Effector memory CD4-positive, alpha-beta T cell (primary cell): ENCODE measurements around the gene AZU1.
"Not testable (repeated sequence)": the region's sequence is repeated elsewhere in the genome, so short reads cannot be mapped to it uniquely, and the experiment has no call there.

Experiments
- DNase-seq, 3 donors: peaks; one replicate each; pipeline ENCODE4 v3.0.0-alpha.2; 2020
- H3K27ac ChIP-seq: 2 replicates; pipeline ENCODE4 v1.7.0; 2013; ENCODE audit warnings: mild to moderate bottlenecking, low read length, moderate library complexity; ENCODE audit not compliant: insufficient read depth, poor library complexity, severe bottlenecking
- H3K27me3 ChIP-seq: replicated peaks from 2 replicates; pipeline ENCODE4 v1.7.0; 2013; ENCODE audit warnings: mild to moderate bottlenecking, low read length; ENCODE audit not compliant: insufficient read depth, control insufficient read depth, poor library complexity, severe bottlenecking
- H3K36me3 ChIP-seq: 2 replicates; pipeline ENCODE4 v1.7.0; 2013; ENCODE audit warnings: mild to moderate bottlenecking, low read length, moderate library complexity; ENCODE audit not compliant: control insufficient read depth, insufficient read depth
- H3K4me1 ChIP-seq: 2 replicates; pipeline ENCODE4 v1.7.0; 2013; ENCODE audit warnings: low read length, mild to moderate bottlenecking; ENCODE audit not compliant: control insufficient read depth, insufficient read depth, poor library complexity, severe bottlenecking
- H3K4me3 ChIP-seq: 2 replicates; pipeline ENCODE4 v1.7.0; 2013; ENCODE audit warnings: low read length, low read depth, mild to moderate bottlenecking; ENCODE audit not compliant: insufficient read depth, poor library complexity, severe bottlenecking
- H3K9me3 ChIP-seq: 2 replicates; pipeline ENCODE4 v1.7.0; 2013; ENCODE audit warnings: mild to moderate bottlenecking, low read length, moderate library complexity; ENCODE audit not compliant: control insufficient read depth

Gene AZU1

DNA sequence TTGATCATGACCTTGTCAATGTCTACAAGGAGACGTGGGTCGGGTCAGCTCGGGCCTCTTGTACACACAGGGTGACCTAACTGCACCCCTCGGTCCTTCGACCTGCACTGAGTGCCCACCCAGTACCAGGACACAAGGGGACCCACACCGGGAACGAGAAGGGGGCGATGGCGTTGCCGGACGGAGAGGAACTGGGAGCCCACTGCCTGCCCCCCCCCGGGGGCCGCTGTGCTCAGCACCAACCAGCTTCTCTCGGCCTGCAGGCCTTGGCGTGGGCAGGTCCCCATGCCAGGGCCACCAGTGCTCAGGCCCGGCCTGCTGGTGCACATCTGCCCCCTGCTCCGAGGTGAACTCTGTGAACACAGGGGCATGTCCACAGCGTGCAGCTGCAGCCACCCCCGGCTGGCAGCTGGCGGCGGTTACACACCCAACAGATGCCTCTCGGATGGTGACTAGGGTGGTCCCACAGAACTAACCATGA lies 46.0 kb downstream of the AZU1 start:
- Histone ChIP-seq H3K36me3 (peaks cover 25% of the 10 kb centered on the region), H3K27me3 (no peaks in the 10 kb centered on the region), H3K4me1 (peaks cover 9% of the 10 kb centered on the region), H3K4me3 (no peak overlapping the region), H3K9me3 (no peaks in the 10 kb centered on the region), H3K27ac (no peak overlapping the region)
- DNase-seq: no peak

DNA sequence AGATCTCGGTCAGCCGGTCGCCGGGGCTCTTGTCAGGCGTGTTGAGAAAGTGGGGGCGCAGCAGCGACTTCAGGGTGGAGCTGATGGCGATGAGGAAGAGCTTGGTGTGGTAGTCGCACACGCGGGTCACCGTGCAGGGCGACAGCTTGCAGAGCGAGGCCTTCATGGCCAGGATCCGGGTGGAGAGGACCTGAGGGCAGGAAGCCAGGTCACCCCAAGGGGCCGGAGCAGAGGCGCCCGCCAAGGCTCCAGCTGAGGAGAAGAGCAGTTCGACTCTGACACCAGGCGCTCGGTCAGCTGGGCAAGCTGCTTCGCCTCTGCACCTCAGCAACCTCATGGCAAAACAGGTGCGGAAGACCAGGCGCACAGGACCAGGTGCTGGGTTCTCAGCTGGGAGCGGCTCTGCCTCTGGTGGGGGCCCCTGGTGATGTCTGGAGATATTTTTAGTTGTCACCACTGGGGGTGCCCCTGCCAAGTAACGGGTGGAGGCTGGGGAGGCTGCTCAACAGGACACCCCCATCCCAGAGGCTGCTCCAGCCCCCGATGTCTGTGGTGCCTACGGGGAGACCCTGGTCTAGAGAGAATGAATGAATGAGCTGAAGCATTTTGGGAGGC lies 47.7 kb downstream of the AZU1 start:
- Histone ChIP-seq H3K27ac (no peak overlapping the region), H3K4me3 (no peak overlapping the region), H3K36me3 (peaks cover 15% of the 10 kb centered on the region), H3K27me3 (no peaks in the 10 kb centered on the region), H3K4me1 (peaks cover 9% of the 10 kb centered on the region), H3K9me3 (no peaks in the 10 kb centered on the region)
- no peak for DNase-seq

DNA sequence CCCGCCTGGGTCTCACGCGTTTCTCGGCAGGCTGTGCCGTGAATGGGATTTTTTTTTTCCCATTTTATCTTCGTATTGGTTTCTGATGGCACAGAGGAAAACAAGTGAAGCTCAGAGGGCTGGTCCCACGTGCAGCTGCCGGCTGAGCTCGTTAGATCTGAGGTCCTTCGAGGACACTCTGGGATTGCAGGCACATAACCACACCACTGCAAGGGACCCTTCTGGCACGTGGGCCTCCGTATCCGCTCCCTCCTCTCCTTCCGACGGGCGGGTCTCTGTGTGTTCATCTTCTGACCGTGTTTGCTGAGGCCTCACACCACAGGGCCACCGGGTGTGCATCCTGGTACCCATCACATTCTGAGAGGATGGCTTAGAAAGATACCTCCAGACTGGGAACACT lies 48.5 kb downstream of the AZU1 start:
- no peaks in the 10 kb centered on the region for H3K9me3 ChIP-seq
- H3K27me3 ChIP-seq: no peaks in the 10 kb centered on the region
- H3K4me3 ChIP-seq: no peak overlapping the region
- H3K4me1 ChIP-seq: peaks cover 9% of the 10 kb centered on the region
- DNase-seq: no peak
- H3K27ac ChIP-seq: no peak overlapping the region
- H3K36me3 ChIP-seq: peaks cover 12% of the 10 kb centered on the region

DNA sequence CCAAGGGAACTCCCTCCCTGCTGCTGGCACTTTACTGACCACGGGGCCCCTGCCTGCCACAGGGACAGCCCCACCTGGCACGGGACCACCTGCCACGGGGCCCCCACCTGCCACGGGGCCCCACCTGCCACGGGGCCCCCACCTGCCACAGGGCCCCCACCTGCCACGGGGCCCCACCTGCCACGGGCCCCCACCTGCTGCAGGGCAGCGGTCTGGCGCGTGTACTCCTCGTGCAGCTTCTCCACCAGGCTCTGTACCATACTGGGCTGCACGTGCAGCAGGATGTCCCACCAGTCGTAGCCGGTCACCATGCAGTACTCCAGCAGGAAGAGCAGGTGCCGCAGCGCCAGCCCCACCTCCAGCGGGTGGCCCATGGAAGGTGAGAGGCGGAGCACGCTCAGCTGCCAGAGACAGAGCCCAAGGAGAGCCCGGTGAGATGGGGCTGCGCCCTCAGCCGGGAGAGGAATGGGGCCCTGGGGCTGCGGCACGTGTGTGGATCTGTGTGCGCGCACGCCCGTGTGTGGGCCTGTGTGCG lies 49.2 kb downstream of the AZU1 start:
- Histone ChIP-seq H3K27me3 (no peaks in the 10 kb centered on the region), H3K4me1 (peaks cover 8% of the 10 kb centered on the region), H3K36me3 (peaks cover 16% of the 10 kb centered on the region), H3K27ac (no peak overlapping the region), H3K9me3 (no peaks in the 10 kb centered on the region), H3K4me3 (no peak overlapping the region)
- no peak for DNase-seq

DNA sequence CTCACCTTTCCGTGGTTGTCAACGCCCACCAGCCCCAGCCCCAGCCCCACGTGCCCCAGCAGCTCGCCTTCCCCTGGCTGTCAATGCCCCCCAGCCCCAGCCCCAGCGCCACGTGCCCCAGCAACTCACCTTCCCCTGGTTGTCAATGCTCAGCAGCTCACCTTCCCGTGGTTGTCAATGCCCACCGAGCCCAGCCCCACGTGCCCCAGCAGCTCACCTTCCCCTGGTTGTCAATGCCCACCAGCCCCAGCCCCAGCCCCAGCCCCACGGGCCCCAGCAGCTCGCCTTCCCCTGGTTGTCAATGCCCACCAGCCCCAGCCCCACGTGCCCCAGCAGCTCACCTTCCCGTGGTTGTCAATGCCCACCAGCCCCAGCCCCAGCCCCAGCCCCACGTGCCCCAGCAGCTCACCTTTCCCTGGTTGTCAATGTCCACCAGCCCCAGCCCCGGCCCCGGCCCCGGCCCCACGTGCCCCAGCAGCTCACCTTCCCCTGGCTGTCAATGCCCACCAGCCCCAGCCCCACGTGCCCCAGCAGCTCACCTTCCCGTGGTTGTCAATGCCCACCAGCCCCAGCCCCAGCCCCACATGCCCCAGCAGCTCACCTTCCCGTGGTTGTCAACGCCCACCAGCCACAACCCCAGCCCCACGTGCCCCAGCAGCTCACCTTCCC lies 50.5 kb downstream of the AZU1 start:
- H3K9me3 ChIP-seq, DNase-seq, H3K27me3 ChIP-seq, H3K27ac ChIP-seq, H3K4me3 ChIP-seq, H3K4me1 ChIP-seq: not testable (repeated sequence)
- peaks cover 24% of the 10 kb centered on the region for H3K36me3 ChIP-seq

DNA sequence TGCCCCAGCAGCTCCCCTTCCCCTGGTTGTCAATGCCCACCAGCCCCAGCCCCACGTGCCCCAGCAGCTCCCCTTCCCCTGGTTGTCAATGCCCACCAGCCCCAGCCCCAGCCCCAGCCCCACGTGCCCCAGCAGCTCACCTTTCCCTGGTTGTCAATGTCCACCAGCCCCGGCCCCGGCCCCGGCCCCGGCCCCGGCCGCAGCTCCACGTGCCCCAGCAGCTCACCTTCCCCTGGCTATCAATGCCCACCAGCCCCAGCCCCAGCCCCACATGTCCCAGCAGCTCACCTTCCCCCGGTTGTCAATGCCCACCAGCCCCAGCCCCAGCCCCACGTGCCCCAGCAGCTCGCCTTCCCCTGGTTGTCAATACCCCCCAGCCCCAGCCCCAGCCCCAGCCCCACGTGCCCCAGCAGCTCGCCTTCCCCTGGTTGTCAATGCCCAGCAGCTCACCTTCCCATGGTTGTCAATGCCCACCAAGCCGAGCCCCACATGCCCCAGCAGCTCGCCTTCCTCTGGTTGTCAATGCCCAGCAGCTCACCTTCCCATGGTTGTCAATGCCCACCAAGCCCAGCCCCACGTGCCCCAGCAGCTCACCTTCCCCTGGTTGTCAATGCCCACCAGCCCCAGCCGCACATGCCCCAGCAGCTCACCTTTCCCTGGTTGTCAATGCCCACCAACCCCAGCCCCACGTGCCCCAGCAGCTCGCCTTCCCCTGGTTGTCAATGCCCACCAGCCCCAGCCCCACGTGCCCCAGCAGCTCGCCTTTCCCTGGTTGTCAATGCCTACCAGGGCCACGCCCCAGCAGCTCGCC lies 51.3 kb downstream of the AZU1 start:
- H3K27ac ChIP-seq, H3K4me1 ChIP-seq, H3K27me3 ChIP-seq, H3K9me3 ChIP-seq, H3K4me3 ChIP-seq, DNase-seq: not testable (repeated sequence)
- peaks cover 30% of the 10 kb centered on the region for H3K36me3 ChIP-seq

DNA sequence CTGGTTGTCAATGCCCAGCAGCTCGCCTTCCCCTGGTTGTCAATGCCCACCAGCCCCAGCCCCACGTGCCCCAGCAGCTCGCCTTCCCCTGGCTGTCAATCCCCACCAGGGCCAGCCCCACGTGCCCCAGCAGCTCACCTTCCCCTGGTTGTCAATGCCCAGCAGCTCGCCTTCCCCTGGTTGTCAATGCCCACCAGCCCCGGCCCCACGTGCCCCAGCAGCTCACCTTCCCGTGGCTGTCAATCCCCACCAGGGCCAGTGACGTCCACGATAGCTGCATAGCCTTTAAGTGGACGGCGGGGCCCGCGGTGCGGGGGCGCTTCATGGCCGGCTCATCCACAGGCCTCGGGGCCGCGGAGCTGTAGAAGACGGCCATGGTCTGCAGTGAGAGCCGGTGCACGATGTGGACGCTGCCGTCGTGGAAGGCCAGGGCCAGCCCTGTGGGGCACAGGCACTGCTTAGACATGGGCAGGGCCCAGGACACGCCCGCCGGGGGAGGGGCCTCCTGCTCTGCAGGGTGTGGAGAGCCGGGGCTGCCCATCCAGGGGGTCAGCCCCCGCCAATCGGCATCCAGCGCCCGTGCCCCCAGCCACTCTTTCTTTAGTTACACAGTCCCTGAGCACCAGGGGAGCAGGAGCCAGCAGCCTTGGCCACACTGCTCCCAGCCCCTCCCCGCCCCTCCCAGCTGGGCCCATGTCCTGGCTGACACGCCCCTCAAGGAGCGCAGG lies 52.2 kb downstream of the AZU1 start:
- no peaks in the 10 kb centered on the region for H3K4me1 ChIP-seq
- DNase-seq: no peak
- H3K27ac ChIP-seq: no peak overlapping the region
- H3K36me3 ChIP-seq: peaks cover 39% of the 10 kb centered on the region
- H3K4me3 ChIP-seq: no peak overlapping the region
- no peaks in the 10 kb centered on the region for H3K9me3 ChIP-seq
- H3K27me3 ChIP-seq: no peaks in the 10 kb centered on the region
